Liver (tissue), 9 donors: ENCODE results near the gene ULK4. TPM values are rescaled to one million over a fixed set of nuclear protein-coding genes. Genes with fewer than 3 reads are reported as not detected.

Source experiments
- DNase-seq: peaks from one replicate; pipeline ENCODE4 v3.0.0-alpha.2; 2017; ENCODE audit warnings: low spot score
- H3K27ac ChIP-seq, 2 donors: one replicate each; pipeline ENCODE4 v1.7.0; 2013; ENCODE audit warnings: inconsistent platforms in 2 of 2, low read length in 2 of 2, control low read depth in 1 of 2, low read depth in 1 of 2, mild to moderate bottlenecking in 1 of 2
- H3K27me3 ChIP-seq, 4 donors: one replicate each; pipeline versions ENCODE4 v1.6.1 to v1.7.0; 2013; ENCODE audit warnings: low read length in 3 of 4, inconsistent platforms in 1 of 4, mild to moderate bottlenecking in 1 of 4, moderate library complexity in 1 of 4; ENCODE audit not compliant: control insufficient read depth in 4 of 4, insufficient read depth in 4 of 4
- H3K36me3 ChIP-seq, 4 donors: one replicate each; pipeline versions ENCODE4 v1.6.1 to v1.7.0; 2013; ENCODE audit warnings: low read length in 3 of 4, mild to moderate bottlenecking in 3 of 4, low read depth in 1 of 4, moderate library complexity in 1 of 4; ENCODE audit not compliant: control insufficient read depth in 4 of 4, insufficient read depth in 3 of 4
- H3K4me1 ChIP-seq, 4 donors: one replicate each; pipeline versions ENCODE4 v1.6.1 to v1.7.0; 2013; ENCODE audit warnings: low read length in 3 of 4, mild to moderate bottlenecking in 3 of 4, moderate library complexity in 1 of 4; ENCODE audit not compliant: control insufficient read depth in 4 of 4, insufficient read depth in 4 of 4
- H3K4me3 ChIP-seq, 3 donors: one replicate each; pipeline versions ENCODE4 v1.6.1 to v1.7.0; 2013; ENCODE audit warnings: low read length in 3 of 3, control low read depth in 1 of 3, low read depth in 1 of 3, mild to moderate bottlenecking in 1 of 3
- H3K9ac ChIP-seq, 2 donors: one replicate each; pipeline ENCODE4 v1.7.0; 2013; ENCODE audit warnings: low read length in 2 of 2, mild to moderate bottlenecking in 2 of 2, moderate library complexity in 2 of 2, control low read depth in 1 of 2, low read depth in 1 of 2
- H3K9me3 ChIP-seq, 4 donors: one replicate each; pipeline versions ENCODE4 v1.6.1 to v1.7.0; 2013; ENCODE audit warnings: low read length in 3 of 4; ENCODE audit not compliant: control insufficient read depth in 4 of 4
- EGR1 ChIP-seq, 2 donors: IDR thresholded peaks; 2 replicates each; pipeline ENCODE4 v1.6.1; 2016 to 2018; ENCODE audit warnings: antibody characterized with exemption in 2 of 2, low read depth in 2 of 2
- FOXA1 ChIP-seq: IDR thresholded peaks from 2 replicates; pipeline ENCODE4 v1.6.1; 2016; ENCODE audit warnings: antibody characterized with exemption
- FOXA2 ChIP-seq: IDR thresholded peaks from 2 replicates; pipeline ENCODE4 v1.6.1; 2016; ENCODE audit warnings: antibody characterized with exemption
- GABPA ChIP-seq, 2 donors: IDR thresholded peaks in 1 of 2; conservative IDR thresholded peaks in 1 of 2; 2 replicates each; pipeline ENCODE4 v1.6.1; 2016; ENCODE audit warnings: antibody characterized with exemption in 2 of 2, mild to moderate bottlenecking in 1 of 2, moderate library complexity in 1 of 2
- HNF4A ChIP-seq, 2 donors: conservative IDR thresholded peaks; 2 replicates each; pipeline ENCODE4 v1.6.1; 2016; ENCODE audit warnings: antibody characterized with exemption in 2 of 2, mild to moderate bottlenecking in 2 of 2
- HNF4G ChIP-seq: IDR thresholded peaks from 2 replicates; pipeline ENCODE4 v1.6.1; 2016; ENCODE audit warnings: antibody characterized with exemption
- JUND ChIP-seq, 2 donors: IDR thresholded peaks; 2 replicates each; pipeline ENCODE4 v1.6.1; 2016; ENCODE audit warnings: antibody characterized with exemption in 2 of 2
- NR2F2 ChIP-seq: IDR thresholded peaks from 2 replicates; pipeline ENCODE4 v1.6.1; 2016; ENCODE audit warnings: antibody characterized with exemption
- RAD21 ChIP-seq, 2 donors: IDR thresholded peaks; 2 replicates each; pipeline ENCODE4 v1.6.1; 2016; ENCODE audit warnings: antibody characterized with exemption in 2 of 2, mild to moderate bottlenecking in 2 of 2
- RXRA ChIP-seq, 2 donors: IDR thresholded peaks; 2 replicates each; pipeline ENCODE4 v1.6.1; 2017 to 2018; ENCODE audit warnings: antibody characterized with exemption in 2 of 2, mild to moderate bottlenecking in 1 of 2
- SP1 ChIP-seq: IDR thresholded peaks from 2 replicates; pipeline ENCODE4 v1.6.1; 2018; ENCODE audit warnings: antibody characterized with exemption, mild to moderate bottlenecking
- TAF1 ChIP-seq: conservative IDR thresholded peaks from 2 replicates; pipeline ENCODE4 v1.6.1; 2016; ENCODE audit warnings: antibody characterized with exemption, mild to moderate bottlenecking
- WGBS: extraction: QIAGEN DNeasy Blood & Tissue Kit; methylation state at CpG from one replicate; pipeline ENCODE4 v1.1.7; 2013; 5-methylcytosine and 5-hydroxymethylcytosine counted together
- polyA plus RNA-seq, 2 donors: library from polyadenylated mRNA; stranded (reverse) in 1 of 2; unstranded in 1 of 2; fragments of 200-250 nt in 1 of 2; fragments of >200 nt in 1 of 2; fragmentation: Nextera tagmentation in 1 of 2; extraction: Ambion mirVana in 1 of 2; gene quantifications; one replicate each; pipeline versions ENCODE4 v1.2.1 to v1.2.3, GENCODE V29; 2013 to 2015
- total RNA-seq, 2 donors: library from RNA; depleted of rRNA; stranded (reverse); fragments of >200 nt; gene quantifications; one replicate each; pipeline ENCODE4 v1.2.3, GENCODE V29; 2014
- TF ChIP-seq, protein P1 (sequence below): fragments of 150-350 bp; IDR thresholded peaks from 2 replicates; pipeline ENCODE4 v1.5.1; 2017; ENCODE audit warnings: improper control_type of control experiment, low read depth, low read length; ENCODE audit not compliant: missing input control
- TF ChIP-seq, protein P2 (sequence below): IDR thresholded peaks from 2 replicates; pipeline ENCODE4 v1.6.1; 2016; ENCODE audit warnings: antibody characterized with exemption
- TF ChIP-seq, protein P3 (sequence below): IDR thresholded peaks from 2 replicates; pipeline ENCODE4 v1.6.1; 2016; ENCODE audit warnings: antibody characterized with exemption
- TF ChIP-seq, protein P4 (sequence below): IDR thresholded peaks from 2 replicates; pipeline ENCODE4 v1.6.1; 2016; ENCODE audit warnings: antibody characterized with exemption
- TF ChIP-seq, protein P5 (sequence below): IDR thresholded peaks from 2 replicates; pipeline ENCODE4 v1.6.1; 2016; ENCODE audit warnings: antibody characterized with exemption, mild to moderate bottlenecking
- donor health status: healthy.
- donor health status: healthy.
- donor health status: healthy.
- donor health status: healthy.
- donor health status: healthy.

The ULK4 gene
- total and polyA plus RNA-seq, 4 donors = 1.1 to 11.5 (median 3.2) TPM

DNA sequence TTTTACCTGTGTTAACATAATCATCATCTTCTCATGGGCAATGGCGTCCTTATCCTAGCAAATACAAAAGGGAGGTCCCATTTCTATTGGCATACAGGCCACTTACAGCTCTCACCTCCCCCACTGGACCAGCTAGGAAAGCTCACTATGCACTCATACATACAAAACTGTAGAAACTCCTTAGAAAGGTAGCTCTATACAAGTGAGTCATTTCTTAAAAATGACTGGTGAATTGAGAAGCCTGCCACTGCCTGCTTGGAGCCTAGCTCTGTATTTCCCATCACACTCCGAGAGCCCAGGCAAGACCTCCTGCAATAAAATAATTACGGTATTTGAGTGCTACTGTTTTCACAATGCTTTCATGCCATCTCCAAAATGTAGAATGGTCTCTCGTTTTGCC lies 321.8 kb downstream of the ULK4 start:
- TF ChIP-seq RAD21 (IDR thresholded peaks at IDR 0.05) = no peak
- TF ChIP-seq, protein P1, sequence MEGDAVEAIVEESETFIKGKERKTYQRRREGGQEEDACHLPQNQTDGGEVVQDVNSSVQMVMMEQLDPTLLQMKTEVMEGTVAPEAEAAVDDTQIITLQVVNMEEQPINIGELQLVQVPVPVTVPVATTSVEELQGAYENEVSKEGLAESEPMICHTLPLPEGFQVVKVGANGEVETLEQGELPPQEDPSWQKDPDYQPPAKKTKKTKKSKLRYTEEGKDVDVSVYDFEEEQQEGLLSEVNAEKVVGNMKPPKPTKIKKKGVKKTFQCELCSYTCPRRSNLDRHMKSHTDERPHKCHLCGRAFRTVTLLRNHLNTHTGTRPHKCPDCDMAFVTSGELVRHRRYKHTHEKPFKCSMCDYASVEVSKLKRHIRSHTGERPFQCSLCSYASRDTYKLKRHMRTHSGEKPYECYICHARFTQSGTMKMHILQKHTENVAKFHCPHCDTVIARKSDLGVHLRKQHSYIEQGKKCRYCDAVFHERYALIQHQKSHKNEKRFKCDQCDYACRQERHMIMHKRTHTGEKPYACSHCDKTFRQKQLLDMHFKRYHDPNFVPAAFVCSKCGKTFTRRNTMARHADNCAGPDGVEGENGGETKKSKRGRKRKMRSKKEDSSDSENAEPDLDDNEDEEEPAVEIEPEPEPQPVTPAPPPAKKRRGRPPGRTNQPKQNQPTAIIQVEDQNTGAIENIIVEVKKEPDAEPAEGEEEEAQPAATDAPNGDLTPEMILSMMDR = no peak
- TF ChIP-seq, protein P2, sequence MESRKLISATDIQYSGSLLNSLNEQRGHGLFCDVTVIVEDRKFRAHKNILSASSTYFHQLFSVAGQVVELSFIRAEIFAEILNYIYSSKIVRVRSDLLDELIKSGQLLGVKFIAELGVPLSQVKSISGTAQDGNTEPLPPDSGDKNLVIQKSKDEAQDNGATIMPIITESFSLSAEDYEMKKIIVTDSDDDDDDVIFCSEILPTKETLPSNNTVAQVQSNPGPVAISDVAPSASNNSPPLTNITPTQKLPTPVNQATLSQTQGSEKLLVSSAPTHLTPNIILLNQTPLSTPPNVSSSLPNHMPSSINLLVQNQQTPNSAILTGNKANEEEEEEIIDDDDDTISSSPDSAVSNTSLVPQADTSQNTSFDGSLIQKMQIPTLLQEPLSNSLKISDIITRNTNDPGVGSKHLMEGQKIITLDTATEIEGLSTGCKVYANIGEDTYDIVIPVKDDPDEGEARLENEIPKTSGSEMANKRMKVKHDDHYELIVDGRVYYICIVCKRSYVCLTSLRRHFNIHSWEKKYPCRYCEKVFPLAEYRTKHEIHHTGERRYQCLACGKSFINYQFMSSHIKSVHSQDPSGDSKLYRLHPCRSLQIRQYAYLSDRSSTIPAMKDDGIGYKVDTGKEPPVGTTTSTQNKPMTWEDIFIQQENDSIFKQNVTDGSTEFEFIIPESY = no peak
- no peak for TF ChIP-seq EGR1 (IDR thresholded peaks at IDR 0.05; ENCODE audit: low read depth in 2 of 2)
- TF ChIP-seq, protein P3, sequence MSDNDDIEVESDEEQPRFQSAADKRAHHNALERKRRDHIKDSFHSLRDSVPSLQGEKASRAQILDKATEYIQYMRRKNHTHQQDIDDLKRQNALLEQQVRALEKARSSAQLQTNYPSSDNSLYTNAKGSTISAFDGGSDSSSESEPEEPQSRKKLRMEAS = no peak
- TF ChIP-seq, protein P4, sequence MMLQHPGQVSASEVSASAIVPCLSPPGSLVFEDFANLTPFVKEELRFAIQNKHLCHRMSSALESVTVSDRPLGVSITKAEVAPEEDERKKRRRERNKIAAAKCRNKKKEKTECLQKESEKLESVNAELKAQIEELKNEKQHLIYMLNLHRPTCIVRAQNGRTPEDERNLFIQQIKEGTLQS = no peak
- no peak for TF ChIP-seq NR2F2
- no peak for TF ChIP-seq HNF4G
- TF ChIP-seq RXRA (IDR thresholded peaks at IDR 0.05) = no peak
- TF ChIP-seq GABPA (IDR thresholded peaks at IDR 0.05 in 1 of 2, conservative IDR thresholded peaks at IDR 0.05 in 1 of 2) = no peak
- WGBS = 93% methylated on average over 4 of the region's 4 CpGs
- no peak overlapping the region for H3K9ac ChIP-seq
- no peaks in the 10 kb centered on the region for H3K9me3 ChIP-seq
- H3K36me3 ChIP-seq = no peaks in the 10 kb centered on the region
- no peak overlapping the region for H3K4me3 ChIP-seq
- H3K27ac ChIP-seq = no peak overlapping the region
- no peaks in the 10 kb centered on the region for H3K27me3 ChIP-seq
- H3K4me1 ChIP-seq = no peaks in the 10 kb centered on the region
- DNase-seq = no peak

DNA sequence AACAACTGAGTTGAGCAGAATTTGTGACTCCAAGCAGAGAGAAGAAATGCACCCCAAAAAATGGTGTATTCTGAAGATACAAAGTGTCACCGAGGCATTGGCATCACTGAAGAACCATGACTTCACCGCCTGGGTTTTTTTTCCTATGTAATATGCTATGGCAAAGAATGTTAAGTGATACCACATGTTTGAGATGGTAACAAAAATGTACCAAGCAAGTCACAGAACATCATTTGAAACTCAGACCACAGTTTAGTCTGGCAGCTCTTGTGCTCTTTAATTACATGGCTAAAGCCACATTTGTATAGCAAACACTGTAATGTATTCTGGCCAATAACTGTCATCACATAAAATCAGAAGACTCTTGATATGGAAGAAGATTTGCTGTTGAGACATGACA lies 323.5 kb downstream of the ULK4 start:
- Histone ChIP-seq H3K27me3 (no peaks in the 10 kb centered on the region), H3K36me3 (no peaks in the 10 kb centered on the region), H3K4me1 (no peaks in the 10 kb centered on the region), H3K9me3 (no peaks in the 10 kb centered on the region), H3K9ac (no peak overlapping the region), H3K4me3 (no peak overlapping the region), H3K27ac (no peak overlapping the region)
- WGBS = 95% methylated on average over 2 of the region's 2 CpGs
- DNase-seq = no peak
- TF ChIP-seq, protein P5, sequence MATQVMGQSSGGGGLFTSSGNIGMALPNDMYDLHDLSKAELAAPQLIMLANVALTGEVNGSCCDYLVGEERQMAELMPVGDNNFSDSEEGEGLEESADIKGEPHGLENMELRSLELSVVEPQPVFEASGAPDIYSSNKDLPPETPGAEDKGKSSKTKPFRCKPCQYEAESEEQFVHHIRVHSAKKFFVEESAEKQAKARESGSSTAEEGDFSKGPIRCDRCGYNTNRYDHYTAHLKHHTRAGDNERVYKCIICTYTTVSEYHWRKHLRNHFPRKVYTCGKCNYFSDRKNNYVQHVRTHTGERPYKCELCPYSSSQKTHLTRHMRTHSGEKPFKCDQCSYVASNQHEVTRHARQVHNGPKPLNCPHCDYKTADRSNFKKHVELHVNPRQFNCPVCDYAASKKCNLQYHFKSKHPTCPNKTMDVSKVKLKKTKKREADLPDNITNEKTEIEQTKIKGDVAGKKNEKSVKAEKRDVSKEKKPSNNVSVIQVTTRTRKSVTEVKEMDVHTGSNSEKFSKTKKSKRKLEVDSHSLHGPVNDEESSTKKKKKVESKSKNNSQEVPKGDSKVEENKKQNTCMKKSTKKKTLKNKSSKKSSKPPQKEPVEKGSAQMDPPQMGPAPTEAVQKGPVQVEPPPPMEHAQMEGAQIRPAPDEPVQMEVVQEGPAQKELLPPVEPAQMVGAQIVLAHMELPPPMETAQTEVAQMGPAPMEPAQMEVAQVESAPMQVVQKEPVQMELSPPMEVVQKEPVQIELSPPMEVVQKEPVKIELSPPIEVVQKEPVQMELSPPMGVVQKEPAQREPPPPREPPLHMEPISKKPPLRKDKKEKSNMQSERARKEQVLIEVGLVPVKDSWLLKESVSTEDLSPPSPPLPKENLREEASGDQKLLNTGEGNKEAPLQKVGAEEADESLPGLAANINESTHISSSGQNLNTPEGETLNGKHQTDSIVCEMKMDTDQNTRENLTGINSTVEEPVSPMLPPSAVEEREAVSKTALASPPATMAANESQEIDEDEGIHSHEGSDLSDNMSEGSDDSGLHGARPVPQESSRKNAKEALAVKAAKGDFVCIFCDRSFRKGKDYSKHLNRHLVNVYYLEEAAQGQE = no peak
- TF ChIP-seq SP1 = no peak
- TF ChIP-seq RAD21 (IDR thresholded peaks at IDR 0.05) = no peak
- TF ChIP-seq FOXA1 = no peak
- TF ChIP-seq JUND (IDR thresholded peaks at IDR 0.05) = no peak
- no peak for TF ChIP-seq HNF4A (conservative IDR thresholded peaks at IDR 0.05)
- TF ChIP-seq, protein P2 = no peak
- TF ChIP-seq, protein P1 = no peak
- TF ChIP-seq FOXA2 = no peak
- TF ChIP-seq EGR1 (IDR thresholded peaks at IDR 0.05; ENCODE audit: low read depth in 2 of 2) = no peak
- TF ChIP-seq RXRA (IDR thresholded peaks at IDR 0.05) = no peak
- no peak for TF ChIP-seq TAF1
- TF ChIP-seq HNF4G = no peak
